GM18526 (cell line): ENCODE measurements around the gene NPEPPS.
"Not testable (repeated sequence)": the region's sequence is repeated elsewhere in the genome, so short reads cannot be mapped to it uniquely, and the experiment has no call there.

Source experiments
- POLR2A ChIP-seq: IDR thresholded peaks from 3 replicates; pipeline ENCODE4 v1.6.1; 2011; ENCODE audit not compliant: insufficient read length; ENCODE audit errors: extremely low read depth

Gene NPEPPS, protein sequence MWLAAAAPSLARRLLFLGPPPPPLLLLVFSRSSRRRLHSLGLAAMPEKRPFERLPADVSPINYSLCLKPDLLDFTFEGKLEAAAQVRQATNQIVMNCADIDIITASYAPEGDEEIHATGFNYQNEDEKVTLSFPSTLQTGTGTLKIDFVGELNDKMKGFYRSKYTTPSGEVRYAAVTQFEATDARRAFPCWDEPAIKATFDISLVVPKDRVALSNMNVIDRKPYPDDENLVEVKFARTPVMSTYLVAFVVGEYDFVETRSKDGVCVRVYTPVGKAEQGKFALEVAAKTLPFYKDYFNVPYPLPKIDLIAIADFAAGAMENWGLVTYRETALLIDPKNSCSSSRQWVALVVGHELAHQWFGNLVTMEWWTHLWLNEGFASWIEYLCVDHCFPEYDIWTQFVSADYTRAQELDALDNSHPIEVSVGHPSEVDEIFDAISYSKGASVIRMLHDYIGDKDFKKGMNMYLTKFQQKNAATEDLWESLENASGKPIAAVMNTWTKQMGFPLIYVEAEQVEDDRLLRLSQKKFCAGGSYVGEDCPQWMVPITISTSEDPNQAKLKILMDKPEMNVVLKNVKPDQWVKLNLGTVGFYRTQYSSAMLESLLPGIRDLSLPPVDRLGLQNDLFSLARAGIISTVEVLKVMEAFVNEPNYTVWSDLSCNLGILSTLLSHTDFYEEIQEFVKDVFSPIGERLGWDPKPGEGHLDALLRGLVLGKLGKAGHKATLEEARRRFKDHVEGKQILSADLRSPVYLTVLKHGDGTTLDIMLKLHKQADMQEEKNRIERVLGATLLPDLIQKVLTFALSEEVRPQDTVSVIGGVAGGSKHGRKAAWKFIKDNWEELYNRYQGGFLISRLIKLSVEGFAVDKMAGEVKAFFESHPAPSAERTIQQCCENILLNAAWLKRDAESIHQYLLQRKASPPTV

DNA sequence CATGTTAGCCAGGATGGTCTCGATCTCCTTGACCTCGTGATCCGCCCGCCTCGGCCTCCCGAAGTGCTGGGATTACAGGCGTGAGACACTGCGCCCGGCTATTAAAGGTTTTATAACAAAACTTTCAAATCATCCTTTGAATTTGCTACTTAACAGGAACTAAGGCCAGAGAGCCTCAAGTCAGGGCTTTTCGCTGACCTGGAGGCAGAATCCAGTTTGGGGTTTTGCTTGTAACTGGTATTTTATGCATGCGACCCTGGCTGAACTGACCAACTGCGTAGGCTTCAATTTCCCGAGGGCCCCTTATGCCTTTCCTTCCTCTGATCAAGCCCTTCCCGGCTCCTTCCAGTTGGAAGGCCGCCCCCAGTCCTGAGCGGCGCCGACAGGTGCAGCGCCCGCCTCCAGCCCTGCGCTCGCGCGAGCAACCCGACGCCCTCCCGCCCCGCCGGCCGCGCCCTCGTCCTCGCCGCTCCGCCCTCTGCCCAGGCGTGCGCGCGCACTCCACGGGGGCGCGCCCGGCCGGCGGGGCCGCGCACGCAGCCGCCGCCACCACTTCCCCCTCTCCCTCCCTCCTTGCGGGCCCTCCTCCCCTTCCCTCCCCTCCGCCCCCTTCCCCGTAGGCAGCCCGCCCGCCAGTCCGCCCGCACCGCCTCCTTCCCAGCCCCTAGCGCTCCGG, at the start of gene NPEPPS:
NPEPPS (plus strand) TSS at position 552 of the 676 bp plus-strand sequence. CDS start 193 bp downstream, outside the sequence.
- TF ChIP-seq POLR2A = not testable (repeated sequence)

- no peak for TF ChIP-seq POLR2A
Measured at GRCh38 chr17:47603830-47604597, 73.1 kb downstream of the NPEPPS start.

DNA sequence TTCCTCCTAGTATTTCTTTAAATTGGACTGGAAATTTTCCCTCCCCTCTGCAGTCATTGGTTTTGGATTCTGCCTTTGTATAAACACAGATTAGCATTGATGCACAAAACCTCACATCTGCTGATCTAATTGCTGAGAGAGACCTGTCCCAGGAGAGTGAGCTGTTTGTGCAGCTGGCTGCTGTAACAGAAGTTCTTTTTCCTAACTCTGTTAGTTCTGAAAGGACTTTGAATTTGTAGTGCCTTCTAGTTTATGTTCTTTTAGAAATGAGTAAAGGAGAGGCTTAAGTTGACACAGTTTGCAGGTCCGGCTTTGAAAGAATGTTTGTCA, 73.7 kb downstream of the NPEPPS start:
- TF ChIP-seq POLR2A = no peak

- no peak for TF ChIP-seq POLR2A
Measured at GRCh38 chr17:47605011-47605410, 74.1 kb downstream of the NPEPPS start.

GRCh38 chr17:47607481-47607880, 76.6 kb downstream of the NPEPPS start:
- no peak for TF ChIP-seq POLR2A

DNA sequence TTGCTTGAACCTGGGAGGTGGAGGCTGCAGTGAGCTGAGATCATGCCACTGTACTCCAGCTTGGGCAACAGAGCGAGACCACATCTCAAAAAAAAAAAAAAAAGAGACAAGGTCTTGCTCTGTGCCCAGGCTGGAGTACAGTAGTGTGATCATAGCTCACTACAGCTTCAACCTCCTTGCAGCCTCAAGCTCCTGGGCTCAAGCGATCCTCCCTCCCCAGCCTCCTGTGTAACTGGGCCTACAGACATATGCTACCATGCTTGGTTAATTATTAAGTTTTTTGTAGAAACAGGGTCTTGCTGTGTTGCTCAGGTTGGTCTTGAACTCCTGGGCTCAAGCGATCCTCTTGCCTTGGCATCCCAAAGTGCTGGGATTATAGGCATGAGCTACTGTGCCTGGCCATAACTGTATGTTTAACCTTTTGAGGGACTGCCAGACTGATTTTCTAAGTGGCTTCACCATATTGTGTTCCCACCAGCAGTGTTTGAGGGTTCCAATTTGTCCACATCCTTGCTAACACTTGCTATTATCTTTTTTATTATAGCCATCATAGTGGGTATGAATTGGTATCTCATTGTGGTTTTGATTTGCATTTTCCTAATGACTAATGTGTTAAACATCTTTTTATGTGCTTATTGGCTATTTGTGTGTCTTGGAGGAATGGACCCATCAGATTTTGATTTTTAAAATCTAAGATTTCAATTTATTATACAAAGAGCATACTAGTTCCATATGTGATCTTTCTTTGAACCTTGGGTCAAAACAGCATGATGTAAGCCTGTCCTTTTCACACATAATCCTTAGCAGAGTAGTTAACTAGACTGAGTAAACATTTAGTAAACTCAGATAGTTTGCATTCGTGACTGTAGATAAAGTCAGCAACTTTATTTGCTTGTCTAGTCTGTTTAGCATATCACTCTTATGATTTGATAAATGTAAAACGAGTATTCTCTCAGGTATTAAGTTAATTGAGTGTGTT, 80.8 kb downstream of the NPEPPS start:
- no peak for TF ChIP-seq POLR2A

DNA sequence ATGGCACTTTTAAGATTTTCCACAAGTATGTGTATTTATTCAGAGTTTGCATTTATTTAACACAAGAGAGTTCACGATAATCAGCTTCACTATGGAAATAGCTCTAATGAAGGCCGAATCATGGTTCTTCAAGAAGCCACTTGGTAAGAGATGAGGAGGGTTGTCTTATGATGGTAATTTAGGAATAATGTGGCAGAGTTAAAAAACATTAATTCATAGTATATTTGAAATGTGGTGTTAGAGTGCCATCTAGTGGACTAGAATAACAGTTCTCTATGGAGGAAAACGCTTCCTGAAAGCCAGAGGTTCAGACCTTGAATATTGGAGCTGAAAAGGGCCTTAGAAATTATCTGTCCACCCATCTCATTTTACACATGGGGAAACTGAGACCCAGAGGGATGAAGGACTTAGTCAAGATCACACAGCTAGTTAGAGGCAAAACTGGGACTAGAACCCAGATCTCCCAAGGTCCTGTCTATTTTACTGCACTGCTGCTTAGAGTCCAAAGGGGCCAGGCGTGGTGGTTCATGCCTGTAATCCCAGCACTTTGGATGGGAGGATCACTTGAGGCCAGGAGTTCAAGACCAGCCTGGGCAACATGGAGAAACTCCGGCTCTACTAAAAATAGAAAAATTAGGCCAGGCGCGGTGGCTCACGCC, 85.0 kb downstream of the NPEPPS start:
- no peak for TF ChIP-seq POLR2A

- TF ChIP-seq POLR2A = no peak
Measured at GRCh38 chr17:47618410-47618809, 87.5 kb downstream of the NPEPPS start.

DNA sequence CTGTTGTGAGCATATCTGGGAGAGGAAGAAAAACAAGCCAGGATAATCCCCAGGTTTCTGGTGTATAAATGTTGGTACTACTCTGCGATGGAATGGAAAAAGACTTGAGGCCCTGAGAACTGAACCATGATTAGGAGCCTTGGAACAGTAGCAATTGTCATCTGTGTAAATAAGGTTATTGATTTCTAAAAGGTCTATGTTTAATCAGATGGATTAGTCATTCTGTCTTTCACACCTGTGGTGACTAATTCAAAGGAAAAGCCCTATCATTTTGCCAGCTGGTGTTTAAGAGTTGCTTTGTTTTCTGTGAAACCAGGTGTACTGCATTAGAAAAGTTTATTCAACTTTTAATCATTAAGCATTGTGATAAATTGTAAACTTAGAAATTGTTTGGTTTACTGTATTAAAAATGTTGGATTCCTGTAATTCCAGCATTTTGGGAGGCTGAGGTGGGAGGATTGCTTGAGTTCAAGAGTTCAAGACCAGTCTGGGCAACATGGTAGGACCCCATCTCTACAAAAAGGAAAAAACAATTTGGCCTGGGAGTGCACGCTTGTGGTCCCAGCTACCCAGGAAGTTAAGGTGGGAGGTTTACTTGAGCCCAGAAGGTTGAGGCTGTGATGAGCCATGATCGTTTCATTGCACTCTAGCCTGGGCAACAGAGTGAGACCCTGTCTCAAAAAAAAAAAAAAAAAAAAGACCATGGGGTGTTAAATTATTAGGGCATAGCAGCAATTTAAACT, 89.8 kb downstream of the NPEPPS start:
- no peak for TF ChIP-seq POLR2A

GRCh38 chr17:47621293-47622179, 90.6 kb downstream of the NPEPPS start:
- TF ChIP-seq POLR2A = no peak

DNA sequence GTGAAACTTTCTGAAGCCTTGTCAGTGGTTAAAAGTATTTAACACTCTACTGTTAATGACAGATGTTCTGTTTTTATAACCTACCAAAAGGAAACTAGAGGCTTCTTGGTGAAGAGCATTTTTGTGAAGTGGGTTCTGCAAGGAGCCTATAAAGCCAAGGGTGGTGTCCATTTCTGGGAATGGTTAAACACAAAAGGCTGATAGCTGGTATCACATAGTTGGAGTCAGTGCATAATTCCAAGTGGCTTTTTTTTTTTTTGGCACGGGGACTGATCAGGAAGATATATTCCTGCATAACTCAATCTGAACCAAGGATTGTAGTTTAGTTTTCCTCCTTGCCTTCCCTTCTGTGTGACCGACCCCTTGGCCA, 91.3 kb downstream of the NPEPPS start:
- no peak for TF ChIP-seq POLR2A

GRCh38 chr17:47624727-47625068, 93.8 kb downstream of the NPEPPS start:
- TF ChIP-seq POLR2A = no peak
